HK-2 (cell line): ENCODE results near the gene HDLBP.

ENCODE experiments used
- DNase-seq: peaks from one replicate; pipeline ENCODE4 v3.0.0-alpha.2; 2018; ENCODE audit not compliant: unreplicated experiment

HDLBP gene

GRCh38 chr2:241228081-241228859 is 87.2 kb downstream of the HDLBP start:
- DNase-seq, result no peak

- DNase-seq, result no peak
These were observed 87.9 kb downstream of the HDLBP start for GRCh38 chr2:241227594-241227993.

GRCh38 chr2:241226723-241227572 is 88.5 kb downstream of the HDLBP start:
- no peak for DNase-seq

- DNase-seq, result no peak
These were observed 89.5 kb downstream of the HDLBP start for GRCh38 chr2:241225983-241226382.

- DNase-seq, result no peak
These were observed 89.9 kb downstream of the HDLBP start for GRCh38 chr2:241225545-241225944.

GRCh38 chr2:241224851-241225438 is 90.5 kb downstream of the HDLBP start:
- no peak for DNase-seq

GRCh38 chr2:241224018-241224850 is 91.2 kb downstream of the HDLBP start:
- DNase-seq, result no peak

GRCh38 chr2:241223211-241224017 is 92.1 kb downstream of the HDLBP start:
- no peak for DNase-seq

- no peak for DNase-seq
These were observed 95.6 kb downstream of the HDLBP start for GRCh38 chr2:241219856-241220356.

GRCh38 chr2:241219030-241219382 is 96.5 kb downstream of the HDLBP start:
- DNase-seq, result no peak

GRCh38 chr2:241218131-241219029 is 97.1 kb downstream of the HDLBP start:
- DNase-seq, result peak; percentile 71

- DNase-seq, result peak; percentile 84
These were observed 98.0 kb downstream of the HDLBP start for GRCh38 chr2:241217320-241218031.

GRCh38 chr2:241216211-241216761 is 99.2 kb downstream of the HDLBP start:
- no peak for DNase-seq

- no peak for DNase-seq
These were observed 100.1 kb downstream of the HDLBP start for GRCh38 chr2:241215421-241215820.

- no peak for DNase-seq
These were observed 100.7 kb downstream of the HDLBP start for GRCh38 chr2:241214766-241215165.

- no peak for DNase-seq
These were observed 101.3 kb downstream of the HDLBP start for GRCh38 chr2:241214209-241214608.

GRCh38 chr2:241213567-241213966 is 101.9 kb downstream of the HDLBP start:
- no peak for DNase-seq

GRCh38 chr2:241213041-241213440 is 102.4 kb downstream of the HDLBP start:
- DNase-seq, result no peak

- DNase-seq, result no peak
These were observed 104.2 kb downstream of the HDLBP start for GRCh38 chr2:241211276-241211675.
